AG20443 (cell line): ENCODE measurements around the gene NECTIN1.

ENCODE experiments used
- DNase-seq: peaks from one replicate; pipeline ENCODE4 v3.0.0; 2012; ENCODE audit warnings: low spot score, mixed read lengths

Gene NECTIN1

GRCh38 chr11:119755356-119756071 lies 26.5 kb upstream of the NECTIN1 start:
- no peak for DNase-seq

- DNase-seq, result no peak
Observed at GRCh38 chr11:119754656-119755355, 25.8 kb upstream of the NECTIN1 start.

- DNase-seq, result no peak
Observed at GRCh38 chr11:119754199-119754598, 25.2 kb upstream of the NECTIN1 start.

- DNase-seq, result peak; percentile 60
Observed at GRCh38 chr11:119752946-119753345, 23.9 kb upstream of the NECTIN1 start.

GRCh38 chr11:119752345-119752871 lies 23.4 kb upstream of the NECTIN1 start:
- DNase-seq, result no peak

GRCh38 chr11:119750056-119750455 lies 21.1 kb upstream of the NECTIN1 start:
- no peak for DNase-seq

GRCh38 chr11:119749006-119749565 lies 20.1 kb upstream of the NECTIN1 start:
- DNase-seq, result no peak

- no peak for DNase-seq
Observed at GRCh38 chr11:119747868-119748660, 19.1 kb upstream of the NECTIN1 start.

- DNase-seq, result no peak
Observed at GRCh38 chr11:119745776-119746535, 17.0 kb upstream of the NECTIN1 start.

- DNase-seq, result no peak
Observed at GRCh38 chr11:119745112-119745511, 16.1 kb upstream of the NECTIN1 start.

- DNase-seq, result no peak
Observed at GRCh38 chr11:119744577-119744976, 15.6 kb upstream of the NECTIN1 start.

GRCh38 chr11:119743006-119743405 lies 14.0 kb upstream of the NECTIN1 start:
- no peak for DNase-seq

- DNase-seq, result peak; percentile 32
Observed at GRCh38 chr11:119742263-119742861, 13.4 kb upstream of the NECTIN1 start.

GRCh38 chr11:119741369-119742262 lies 12.6 kb upstream of the NECTIN1 start:
- DNase-seq, result peak; percentile 77

- no peak for DNase-seq
Observed at GRCh38 chr11:119739975-119740374, 11.0 kb upstream of the NECTIN1 start.

GRCh38 chr11:119739021-119739703 lies 10.2 kb upstream of the NECTIN1 start:
- no peak for DNase-seq

- DNase-seq, result no peak
Observed at GRCh38 chr11:119738059-119738439, 9.0 kb upstream of the NECTIN1 start.

- no peak for DNase-seq
Observed at GRCh38 chr11:119737366-119738058, 8.5 kb upstream of the NECTIN1 start.

GRCh38 chr11:119734788-119735187 lies 5.8 kb upstream of the NECTIN1 start:
- DNase-seq, result no peak
